Stimulated activated CD4-positive, alpha-beta T cell treated with anti-CD3 and anti-CD28 coated beads, Interleukin-4, amount 100 ng/mL, for 48 hours (primary cell): ENCODE results near the gene CCDC197.

Experiments
- DNase-seq, 2 donors: peaks; one replicate each; pipeline ENCODE4 v3.0.0-alpha.2; 2020; ENCODE audit warnings: low read depth in 2 of 2

Gene CCDC197

DNA sequence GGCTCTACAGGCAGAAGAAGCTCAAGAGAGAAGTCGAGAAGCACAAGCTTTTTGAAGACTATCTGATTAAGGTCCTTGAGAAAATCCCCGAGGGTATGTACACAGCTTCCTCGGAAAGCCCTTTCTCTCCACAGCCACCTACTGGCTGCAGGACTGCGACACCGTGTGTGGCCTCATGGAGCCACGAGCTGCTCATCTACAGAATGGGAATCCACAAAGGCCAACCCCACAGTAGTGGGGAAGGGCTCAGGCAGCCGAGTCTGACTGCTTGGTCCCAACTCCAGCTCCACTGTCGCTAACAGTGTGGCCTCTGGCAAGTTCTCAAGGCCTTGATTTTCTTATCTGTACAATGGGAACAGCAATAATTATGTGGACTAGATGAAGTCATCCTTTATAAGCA lies 2.5 kb downstream of the CCDC197 start:
- DNase-seq: no peak

DNA sequence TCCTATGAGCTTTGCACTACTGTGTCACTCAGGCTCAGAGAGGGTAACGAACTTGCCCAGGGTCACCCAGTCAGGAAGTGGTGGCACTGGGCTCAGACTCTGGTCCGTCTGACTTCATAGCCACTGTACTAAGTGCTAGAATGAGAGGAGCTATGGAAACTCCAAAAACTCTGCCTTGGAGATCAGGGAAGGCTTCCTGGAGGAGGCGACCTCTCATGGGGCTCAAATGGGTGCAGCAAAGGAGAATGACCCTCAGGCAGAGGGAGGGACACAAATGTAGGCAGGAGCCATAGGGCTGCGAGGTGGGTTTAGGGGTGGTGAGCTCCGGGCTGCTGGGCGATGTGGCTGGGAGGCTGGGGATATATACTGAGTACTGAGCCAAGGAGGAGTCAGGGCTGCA lies 3.2 kb downstream of the CCDC197 start:
- no peak for DNase-seq

DNA sequence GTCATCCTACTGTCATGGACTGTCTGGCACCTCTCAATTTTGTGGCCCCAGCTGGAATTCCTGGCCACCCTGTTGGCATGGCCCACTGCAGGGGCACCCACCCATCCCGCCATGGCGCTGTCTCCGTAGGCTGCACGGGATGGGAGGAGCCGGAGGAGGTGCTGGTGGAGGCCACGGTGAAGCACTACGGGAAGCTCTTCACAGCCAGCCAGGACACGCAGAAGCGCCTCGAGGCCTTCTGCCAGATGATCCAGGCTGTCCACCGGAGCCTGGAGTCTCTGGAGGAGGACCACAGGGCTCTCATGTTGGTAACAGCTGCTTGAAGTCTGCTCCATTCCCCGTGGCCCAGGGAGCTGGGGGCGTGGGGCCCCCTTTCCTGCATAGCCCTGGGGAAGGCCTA lies 3.9 kb downstream of the CCDC197 start:
- DNase-seq: no peak

DNA sequence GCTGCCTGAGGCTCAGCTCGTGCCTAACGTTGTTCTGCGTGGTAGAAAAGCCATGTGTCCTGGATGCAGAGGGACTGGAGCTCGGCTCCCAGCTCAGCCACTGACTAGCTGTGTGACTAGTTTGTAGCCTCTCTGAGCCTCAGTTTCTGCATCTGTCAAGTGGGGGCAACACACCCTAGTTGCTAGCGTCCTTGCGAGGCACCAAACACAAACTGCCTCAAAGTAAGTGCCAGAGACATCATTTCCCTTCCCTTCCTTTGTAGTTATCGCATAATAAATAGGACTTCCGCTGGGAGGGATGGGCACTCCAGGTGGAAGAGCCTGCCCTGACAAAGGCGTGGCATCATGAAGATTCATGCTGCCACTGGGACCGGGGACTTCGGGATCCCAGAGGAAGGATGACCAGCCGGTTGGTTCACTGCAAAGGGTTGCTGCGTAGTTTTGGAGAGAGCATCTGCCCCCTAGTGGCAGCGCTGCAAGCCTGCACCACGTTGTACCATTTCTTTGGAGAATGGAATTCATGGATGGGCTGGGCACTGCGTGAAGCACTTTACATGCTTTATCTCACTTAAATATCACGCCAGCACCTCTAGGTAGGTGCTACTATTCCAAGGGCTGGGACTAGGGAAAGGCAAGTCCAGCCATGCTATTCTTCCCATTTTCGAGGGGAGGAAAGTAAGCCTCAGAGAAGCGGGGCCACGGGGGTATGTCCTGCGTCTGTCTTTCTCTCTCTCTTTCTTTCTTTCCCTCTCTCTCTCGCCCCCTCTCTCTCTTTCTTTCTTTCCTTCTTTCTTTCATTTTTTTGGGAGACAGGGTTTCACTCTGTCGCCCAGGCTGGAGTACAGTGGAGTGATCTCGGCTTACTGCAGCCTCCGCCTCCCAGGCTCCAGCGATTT lies 4.6 kb downstream of the CCDC197 start:
- DNase-seq: peak; percentile 44 to 48

DNA sequence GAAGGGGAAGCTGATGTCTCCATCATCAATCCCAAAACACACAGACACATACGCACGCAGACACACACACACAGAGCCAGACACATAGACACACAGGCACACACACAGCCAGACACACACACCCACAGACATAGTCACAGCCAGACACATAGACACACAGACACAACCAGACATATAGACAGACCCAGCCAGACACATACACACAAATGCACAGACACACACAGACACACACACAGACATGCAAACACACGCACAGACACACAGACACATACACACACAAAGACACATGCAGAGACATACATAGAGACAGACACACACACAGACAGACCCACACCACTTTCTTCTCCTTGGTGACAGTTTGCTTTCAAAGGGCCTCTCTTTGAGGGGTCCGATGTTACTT lies 6.3 kb downstream of the CCDC197 start:
- no peak for DNase-seq

DNA sequence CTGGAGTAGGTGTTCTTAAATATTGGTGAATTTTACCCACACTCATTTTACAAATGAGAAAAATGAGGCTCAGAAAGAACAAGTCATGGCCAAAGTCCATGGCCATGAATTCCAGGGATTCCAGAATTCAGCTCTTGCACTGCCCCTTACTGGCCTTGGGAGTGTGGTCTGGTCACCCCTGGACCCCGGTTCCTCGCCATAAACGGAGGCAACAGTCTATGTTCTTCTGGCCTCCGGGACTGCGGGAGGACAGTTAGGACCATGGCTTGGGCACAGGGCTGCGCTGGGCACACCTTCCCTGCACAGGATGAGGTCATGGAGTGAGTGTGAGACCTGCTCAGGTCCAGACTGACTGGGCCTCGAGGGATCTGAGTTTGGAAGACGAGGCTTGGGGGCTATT lies 6.9 kb downstream of the CCDC197 start:
- DNase-seq: no peak

DNA sequence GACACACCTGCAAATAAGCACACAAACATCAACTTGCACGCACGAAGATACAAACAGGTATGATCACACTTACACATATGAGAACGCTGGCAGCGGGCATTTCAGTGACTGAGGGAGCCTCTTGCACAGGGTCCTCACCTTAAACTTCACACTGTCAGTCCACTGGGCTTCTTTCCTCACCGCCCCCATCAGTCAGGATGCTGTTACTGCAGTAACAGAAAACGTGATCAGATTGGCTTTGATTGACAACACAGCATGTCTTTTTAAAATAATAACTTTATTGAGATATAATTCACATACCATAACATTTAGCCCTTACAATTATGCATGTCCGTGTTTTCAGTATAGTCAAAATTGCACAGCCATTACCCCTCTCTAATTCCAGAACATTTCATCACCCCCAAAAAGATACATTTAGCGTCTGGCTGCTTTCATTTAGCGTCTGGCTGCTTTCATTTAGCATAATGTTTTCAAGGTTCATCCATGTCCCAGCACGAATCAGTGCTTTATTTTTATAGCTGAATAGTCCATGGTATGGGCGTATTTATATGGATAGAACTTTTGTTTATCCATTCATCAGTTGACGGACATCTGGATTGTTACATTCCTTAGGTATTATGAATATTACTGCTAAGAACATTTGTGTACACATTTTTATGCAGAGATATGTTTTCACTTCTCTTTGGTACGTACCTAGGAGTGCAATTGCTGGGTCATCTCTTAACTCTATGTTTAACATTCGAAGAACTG lies 8.4 kb downstream of the CCDC197 start:
- no peak for DNase-seq

DNA sequence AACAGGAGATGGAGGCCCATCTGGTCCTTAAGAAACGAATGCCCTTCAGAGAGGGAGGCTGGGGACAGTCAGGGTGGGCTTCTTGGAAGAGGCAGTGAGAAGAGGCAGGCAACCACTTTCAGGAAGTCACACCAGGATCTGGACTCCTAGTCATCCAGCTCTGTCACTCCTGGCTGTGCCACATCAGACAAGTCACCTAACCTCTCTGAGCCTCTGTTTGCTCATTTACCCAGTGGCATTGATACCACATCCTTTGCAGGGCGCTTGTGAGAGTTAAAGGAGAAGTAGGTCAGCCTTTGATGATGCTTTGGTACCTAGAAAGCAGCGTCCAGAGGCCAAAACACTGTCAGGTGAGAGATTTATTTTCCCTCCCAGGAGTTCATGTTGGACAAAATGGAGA lies 11.1 kb downstream of the CCDC197 start:
- DNase-seq: no peak

DNA sequence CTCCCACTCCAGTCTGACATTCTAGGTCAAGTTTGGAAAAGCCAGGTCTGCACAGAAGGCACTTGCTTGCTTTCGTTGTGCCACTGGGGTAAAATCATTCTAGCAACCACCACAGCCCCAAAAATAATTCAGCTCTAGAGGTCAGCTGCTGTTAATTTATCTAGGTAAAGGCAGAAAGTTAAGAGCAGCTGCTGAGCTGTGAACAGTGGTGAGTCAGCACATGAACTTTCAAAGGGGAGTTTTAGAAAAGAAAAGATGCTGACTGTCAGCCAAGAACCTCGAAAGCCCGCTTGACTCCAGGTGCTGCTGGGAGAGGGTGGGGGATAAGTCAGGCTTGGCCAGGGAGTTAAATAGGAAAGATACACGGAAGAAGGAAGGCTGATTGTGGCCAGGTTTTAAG lies 12.7 kb downstream of the CCDC197 start:
- DNase-seq: no peak

DNA sequence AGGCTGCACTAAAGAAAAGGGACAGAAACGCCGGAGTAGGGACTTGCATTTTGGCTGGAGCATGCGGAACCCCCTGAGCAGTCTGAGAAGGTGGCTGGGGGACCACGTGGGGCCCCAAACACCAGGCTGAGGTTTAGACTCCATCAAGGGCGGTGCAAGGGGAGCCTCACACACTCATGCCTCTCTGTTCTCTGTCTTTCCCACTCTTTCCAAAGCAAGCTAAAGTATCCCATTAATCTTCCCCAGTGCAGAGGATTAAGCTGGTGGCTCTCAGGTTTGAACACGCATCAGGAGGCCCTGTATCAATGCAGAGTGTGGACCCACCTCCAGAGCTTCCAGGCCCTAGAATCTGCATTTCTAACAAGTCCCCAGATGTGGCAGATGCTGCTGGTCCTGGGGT lies 13.5 kb downstream of the CCDC197 start:
- no peak for DNase-seq

DNA sequence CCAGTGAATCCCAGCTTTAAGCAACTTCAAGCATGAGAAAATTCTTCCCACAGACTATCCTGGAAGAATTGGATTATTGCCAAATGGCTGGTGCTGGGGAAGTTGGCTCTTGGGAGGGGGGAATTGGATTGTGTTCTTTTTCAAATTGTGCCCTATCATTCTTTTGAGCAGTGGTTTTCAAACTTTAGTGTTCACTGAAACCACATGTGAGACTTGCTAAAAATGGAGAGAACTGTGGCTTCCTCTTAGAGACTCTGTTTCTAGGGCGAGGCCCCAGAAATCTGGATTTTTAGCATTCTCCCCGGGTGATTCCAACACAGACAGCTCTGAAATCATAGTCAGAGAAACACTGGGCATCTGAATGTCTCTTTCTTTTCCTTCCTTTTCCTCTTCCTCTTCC lies 14.7 kb downstream of the CCDC197 start:
- DNase-seq: no peak

DNA sequence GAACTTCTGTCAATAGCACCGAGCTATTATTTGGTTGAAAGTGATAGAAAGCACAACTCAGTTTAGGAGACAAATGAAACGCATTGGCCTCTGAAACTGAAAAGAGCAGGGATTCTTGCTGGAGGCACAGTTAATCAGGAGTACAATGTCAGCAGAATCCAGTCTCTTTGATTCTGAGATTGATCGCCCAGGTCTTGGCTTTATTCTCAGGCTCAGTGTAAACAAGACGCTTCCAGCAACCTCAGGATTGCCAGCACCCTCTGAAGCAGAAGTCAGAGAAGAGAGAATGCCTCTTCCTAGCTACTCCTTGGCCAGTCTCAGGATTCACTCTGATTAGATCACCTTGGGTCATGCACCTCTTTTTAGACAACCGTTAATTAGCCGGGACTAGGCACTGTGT lies 17.3 kb downstream of the CCDC197 start:
- no peak for DNase-seq

DNA sequence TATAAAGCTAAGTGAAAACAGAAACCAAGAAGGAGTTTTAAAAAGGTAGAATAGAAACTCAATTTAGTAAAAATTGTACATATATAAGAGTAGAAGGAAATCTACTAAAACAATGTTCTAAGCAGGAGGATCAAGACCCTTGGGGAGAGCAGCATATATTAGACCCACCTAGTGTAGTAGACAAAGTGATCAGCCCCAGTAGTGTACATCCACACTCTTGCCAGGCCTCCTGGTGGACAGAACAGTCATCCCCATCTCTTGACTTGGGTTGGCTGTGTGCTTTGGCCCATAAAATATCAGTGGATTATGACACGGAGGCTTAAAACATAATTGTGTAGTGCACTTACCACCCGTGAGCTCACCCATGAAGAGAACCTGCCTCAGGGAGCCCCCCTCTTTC lies 18.1 kb downstream of the CCDC197 start:
- DNase-seq: no peak

DNA sequence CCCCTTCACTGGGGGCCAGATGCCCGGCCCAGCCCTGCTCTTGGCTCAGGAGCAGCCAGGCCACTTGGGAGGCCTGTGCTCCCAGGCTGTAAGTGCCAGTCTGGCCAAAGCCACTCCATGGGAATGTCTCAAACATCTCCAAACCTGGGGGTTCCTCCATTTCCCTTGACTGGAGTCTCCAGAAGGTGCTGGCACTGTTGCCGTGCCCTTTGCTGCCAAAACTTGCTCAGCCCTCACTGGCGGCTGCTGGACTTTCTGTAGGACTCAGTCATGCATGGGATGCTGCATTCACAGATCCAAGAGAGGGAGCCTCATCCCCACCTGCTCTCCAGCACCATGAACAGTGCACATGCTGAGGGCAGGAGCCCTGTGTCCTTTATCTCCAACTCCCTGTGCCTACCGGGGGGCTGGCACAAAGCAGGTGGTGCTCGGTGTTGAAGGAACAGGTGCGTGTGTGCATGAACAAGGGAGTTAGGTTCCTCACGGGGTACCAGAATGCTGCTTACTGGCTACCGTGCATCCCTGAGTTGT lies 19.4 kb downstream of the CCDC197 start:
- DNase-seq: no peak

DNA sequence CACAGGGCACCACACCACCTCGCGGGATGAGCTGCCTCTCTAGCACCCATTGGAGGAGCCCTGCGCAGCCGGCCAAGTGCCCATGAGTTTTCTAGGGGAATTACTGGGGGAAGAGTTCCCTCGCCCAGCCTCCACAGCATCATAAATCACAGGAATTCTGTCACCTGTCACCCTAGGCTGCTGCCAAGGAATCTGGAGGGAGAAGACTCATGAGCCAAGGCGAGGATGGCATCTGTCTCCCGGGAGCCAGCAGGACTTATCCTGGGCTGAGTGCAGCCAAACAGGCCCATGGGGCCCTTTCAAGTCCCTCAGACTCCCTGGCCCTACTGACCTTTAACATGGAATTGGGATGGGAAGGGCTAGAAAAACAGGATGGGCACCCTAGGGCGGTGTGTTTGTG lies 21.2 kb downstream of the CCDC197 start:
- DNase-seq: no peak

DNA sequence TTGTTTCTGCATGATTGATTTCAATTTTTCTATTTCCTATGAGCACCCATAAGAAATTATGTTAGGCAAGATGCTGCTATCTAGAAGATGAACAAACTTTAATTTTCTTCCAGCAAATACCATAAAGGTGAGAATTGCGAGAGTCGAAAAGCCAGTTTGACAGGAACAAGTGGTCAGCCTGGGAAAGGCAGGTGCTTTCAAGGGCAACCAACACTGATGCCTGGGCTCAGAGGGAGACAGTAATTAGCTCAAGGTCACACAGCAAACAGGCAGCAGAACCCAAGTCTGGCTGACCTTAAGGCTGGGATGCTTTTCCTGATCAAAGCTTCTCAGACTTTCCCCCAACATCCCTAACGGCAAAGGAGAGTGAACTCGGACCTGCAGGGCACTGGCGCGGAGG lies 22.2 kb downstream of the CCDC197 start:
- no peak for DNase-seq

DNA sequence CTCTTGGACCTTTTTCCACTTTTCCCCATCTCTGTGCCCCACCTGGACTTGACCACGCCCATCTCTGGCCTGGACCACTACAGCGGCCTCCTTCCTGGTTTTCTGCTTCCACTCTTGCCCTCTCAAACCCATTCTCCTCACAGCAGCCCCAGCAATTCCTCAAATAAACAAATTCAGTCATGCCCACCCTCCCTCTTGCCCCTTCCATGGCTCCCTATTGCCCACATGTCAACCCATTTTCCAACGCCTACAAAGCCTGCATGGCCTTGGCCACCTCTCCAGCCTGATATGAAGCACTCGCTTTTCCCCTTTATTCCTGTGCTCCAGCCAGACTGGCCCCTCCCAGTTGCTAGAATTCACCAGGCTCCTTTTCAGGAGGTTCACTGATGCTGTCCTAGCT lies 23.2 kb downstream of the CCDC197 start:
- DNase-seq: no peak

DNA sequence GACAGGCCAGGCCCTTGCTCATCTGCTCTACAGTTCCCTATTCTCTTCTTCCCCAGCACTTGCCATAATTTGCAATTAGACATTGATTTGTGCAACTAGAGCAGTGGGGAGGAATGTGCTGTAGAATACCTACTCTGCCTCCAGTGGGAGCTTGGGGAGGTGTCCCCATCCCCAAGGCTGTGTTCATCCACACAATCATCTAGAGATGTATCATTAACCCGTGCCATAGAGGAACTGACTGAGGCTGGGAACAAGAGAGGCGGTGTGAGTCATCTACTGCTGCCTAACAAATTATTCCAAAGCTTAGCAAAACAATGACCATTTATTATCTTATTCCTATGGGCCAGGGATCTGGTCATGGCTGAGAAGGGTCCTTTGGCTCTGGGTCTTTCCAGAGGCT lies 23.9 kb downstream of the CCDC197 start:
- DNase-seq: no peak

DNA sequence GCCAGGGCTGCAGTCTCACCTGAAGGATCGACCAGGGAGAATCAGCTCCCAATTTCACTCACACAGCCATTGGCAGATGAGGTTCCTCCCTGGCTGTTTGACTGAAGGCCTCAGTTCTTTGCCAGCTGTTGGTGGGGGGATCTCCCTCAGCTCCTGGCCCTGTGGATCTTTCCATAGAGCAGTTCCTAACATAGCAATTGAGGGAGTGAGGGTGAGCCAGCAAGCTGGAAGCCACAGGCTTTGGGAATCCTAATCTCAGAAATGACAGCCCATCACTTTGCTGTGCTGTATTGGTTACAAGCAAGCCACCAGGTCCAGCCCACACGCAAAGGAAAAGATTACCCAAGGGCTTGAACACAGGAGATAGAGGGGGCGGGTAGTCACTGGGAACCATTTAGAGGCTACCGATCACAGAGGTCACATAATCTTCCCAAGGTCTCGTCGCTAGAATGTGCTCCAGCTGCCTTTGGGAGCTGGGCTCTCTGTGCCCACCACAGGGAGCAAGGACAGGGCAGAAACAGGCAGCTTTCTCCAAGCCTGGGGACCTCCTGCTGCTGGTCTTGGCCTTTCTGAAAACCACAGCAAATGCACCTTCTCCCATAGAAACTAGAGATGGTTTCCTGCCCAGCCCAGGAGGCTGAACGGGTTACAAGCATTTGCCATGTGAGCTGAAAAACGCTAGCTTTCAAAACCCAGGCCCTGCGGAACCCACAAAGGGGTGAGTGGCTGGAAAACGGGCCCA lies 24.5 kb downstream of the CCDC197 start:
- peak in 1 of 2 donors; percentile 40 for DNase-seq

DNA sequence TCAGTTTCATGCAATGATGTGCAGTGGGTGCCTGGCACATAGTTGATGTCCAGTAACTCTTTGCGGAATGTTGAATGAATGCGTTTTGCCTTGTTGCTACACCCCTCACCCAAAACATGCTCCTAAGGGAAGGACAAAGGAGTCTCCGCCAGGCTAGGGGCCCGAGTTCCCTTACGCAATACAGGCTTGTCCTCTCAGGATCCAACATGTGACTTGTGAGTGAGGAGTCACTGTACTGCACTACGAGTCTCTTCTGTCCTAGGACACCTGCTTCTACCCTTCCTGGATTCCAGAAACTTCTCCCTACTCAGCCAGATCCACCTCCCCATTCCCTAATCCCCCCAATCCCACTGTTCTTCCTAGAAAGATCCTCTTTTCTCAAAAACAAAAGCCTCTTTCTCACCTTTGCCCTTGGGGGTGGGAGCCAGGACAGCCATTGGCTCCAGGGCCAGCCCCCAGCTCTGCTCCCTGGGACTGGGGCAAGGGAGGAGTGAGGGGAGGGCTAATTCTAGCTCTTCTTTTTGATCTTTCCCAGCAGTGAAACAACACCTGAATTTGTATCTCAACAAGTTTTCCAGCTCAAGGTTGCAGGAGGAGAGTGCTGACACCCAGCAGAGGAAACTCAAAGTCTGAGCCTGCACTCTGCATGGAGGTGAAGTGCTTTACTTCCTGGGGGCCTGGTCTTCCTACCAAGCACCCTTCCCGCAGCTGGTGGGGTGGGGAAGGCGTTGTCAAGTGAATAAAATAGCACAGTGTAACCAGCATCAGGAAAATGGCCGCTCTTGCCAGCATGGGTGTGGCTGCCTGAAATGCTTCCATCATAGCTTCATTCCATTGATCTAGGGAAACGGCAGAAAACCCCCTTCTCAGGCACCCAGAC lies 25.7 kb downstream of the CCDC197 start:
- DNase-seq: no peak

DNA sequence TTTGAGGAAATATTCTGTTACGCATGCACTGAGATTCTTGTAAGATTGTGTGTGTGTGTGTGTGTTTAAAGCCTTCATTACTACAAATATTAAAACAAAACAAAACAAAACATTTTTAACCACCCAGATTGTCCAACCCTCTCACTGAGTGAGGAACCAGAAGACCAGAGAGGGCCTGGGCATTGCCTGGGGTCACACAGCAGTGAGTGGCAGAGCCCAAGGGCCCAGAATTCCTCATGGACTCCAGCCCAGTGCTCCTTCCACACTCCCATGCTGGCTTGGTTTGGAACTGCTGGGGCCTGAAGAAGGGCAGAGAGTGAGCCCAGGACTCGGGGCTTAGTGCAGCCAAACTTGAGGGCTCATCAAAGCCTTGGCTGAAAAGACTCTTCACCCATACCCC lies 27.4 kb downstream of the CCDC197 start:
- no peak for DNase-seq
